Endothelial cell (in vitro differentiated cells): ENCODE measurements around the gene RORC. TPM values are rescaled to one million over a fixed set of nuclear protein-coding genes. Genes with fewer than 3 reads are reported as not detected.

Experiments
- DNase-seq: peaks from one replicate; pipeline ENCODE4 v3.0.0; 2021; ENCODE audit warnings: low spot score
- H3K27ac Mint-ChIP-seq: one replicate; pipeline ENCODE4 v1.8.0; 2021; ENCODE audit warnings: mixed read lengths, inconsistent platforms; ENCODE audit not compliant: unreplicated experiment
- H3K27me3 Mint-ChIP-seq: one replicate; pipeline ENCODE4 v1.8.0; 2021; ENCODE audit warnings: mild to moderate bottlenecking, moderate library complexity, mixed read lengths, inconsistent platforms; ENCODE audit not compliant: unreplicated experiment
- H3K36me3 Mint-ChIP-seq: one replicate; pipeline ENCODE4 v1.8.0; 2021; ENCODE audit warnings: mild to moderate bottlenecking, low read depth, mixed read lengths, inconsistent platforms; ENCODE audit not compliant: unreplicated experiment
- H3K4me1 Mint-ChIP-seq: one replicate; pipeline ENCODE4 v1.8.0; 2021; ENCODE audit warnings: mild to moderate bottlenecking, mixed read lengths, inconsistent platforms; ENCODE audit not compliant: unreplicated experiment
- H3K4me3 Mint-ChIP-seq: one replicate; pipeline ENCODE4 v1.8.0; 2021; ENCODE audit warnings: mild to moderate bottlenecking, mixed read lengths, inconsistent platforms; ENCODE audit not compliant: unreplicated experiment
- H3K9me3 Mint-ChIP-seq: one replicate; pipeline ENCODE4 v1.8.0; 2021; ENCODE audit warnings: mixed read lengths, inconsistent platforms; ENCODE audit not compliant: unreplicated experiment
- total RNA-seq: library from RNA; stranded (reverse); fragmentation: NEBNext Ultra II Directional; extraction: Animal tissue kit (Norgen Biotek cat#: 25700); gene quantifications from one replicate; pipeline ENCODE4 v1.2.1, GENCODE V29; 2021; ENCODE audit not compliant: unreplicated experiment
- TF ChIP-seq, protein P1 (sequence below): fragments of 200-600 bp; sonication (generic); IDR thresholded peaks from one replicate; pipeline ENCODE4 v1.5.0; 2021; ENCODE audit warnings: antibody characterized with exemption; ENCODE audit not compliant: unreplicated experiment

RORC gene
- total RNA-seq, 1 donor from 2014 or later = 1.0 TPM

DNA sequence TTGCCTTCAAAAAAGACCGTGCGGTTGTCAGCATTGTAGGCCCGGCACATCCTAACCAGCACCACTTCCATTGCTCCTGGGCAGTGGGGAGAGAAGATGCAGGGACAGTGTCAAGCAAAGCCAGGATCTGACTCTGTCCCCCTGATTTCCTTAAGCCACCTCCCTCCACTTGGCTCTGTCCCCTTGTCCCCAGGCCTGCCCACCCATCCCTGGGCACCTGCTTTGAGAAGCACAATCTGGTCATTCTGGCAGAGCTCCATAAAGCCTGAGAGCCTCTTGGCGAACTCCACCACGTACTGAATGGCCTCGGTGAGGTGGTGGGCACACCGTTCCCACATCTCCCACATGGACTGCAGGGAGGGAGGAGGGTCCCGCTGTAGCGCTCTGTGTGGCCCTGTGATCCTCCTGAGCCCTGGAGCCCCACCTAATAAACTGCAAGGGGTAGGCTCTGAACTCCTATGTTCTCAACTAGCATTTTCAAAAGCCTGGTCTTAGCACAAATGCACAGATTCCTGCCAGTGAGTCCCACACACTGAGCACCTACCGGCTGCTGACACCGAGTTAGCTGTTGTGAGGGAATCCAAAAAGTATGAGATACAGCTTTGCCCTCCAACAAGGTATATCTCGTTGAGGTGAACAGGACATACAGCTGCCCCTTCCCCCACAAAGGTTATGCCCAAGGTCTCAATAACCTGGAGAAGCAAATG is 18.2 kb downstream of the RORC start:
- no peak for DNase-seq
- no peaks in the 10 kb centered on the region for H3K9me3 Mint-ChIP-seq
- TF ChIP-seq, protein P1, sequence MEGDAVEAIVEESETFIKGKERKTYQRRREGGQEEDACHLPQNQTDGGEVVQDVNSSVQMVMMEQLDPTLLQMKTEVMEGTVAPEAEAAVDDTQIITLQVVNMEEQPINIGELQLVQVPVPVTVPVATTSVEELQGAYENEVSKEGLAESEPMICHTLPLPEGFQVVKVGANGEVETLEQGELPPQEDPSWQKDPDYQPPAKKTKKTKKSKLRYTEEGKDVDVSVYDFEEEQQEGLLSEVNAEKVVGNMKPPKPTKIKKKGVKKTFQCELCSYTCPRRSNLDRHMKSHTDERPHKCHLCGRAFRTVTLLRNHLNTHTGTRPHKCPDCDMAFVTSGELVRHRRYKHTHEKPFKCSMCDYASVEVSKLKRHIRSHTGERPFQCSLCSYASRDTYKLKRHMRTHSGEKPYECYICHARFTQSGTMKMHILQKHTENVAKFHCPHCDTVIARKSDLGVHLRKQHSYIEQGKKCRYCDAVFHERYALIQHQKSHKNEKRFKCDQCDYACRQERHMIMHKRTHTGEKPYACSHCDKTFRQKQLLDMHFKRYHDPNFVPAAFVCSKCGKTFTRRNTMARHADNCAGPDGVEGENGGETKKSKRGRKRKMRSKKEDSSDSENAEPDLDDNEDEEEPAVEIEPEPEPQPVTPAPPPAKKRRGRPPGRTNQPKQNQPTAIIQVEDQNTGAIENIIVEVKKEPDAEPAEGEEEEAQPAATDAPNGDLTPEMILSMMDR = no peak
- no peak overlapping the region for H3K4me3 Mint-ChIP-seq
- peaks cover 4% of the 10 kb centered on the region for H3K36me3 Mint-ChIP-seq
- no peak overlapping the region for H3K27ac Mint-ChIP-seq
- H3K27me3 Mint-ChIP-seq = peaks cover 6% of the 10 kb centered on the region
- peaks cover 35% of the 10 kb centered on the region for H3K4me1 Mint-ChIP-seq

DNA sequence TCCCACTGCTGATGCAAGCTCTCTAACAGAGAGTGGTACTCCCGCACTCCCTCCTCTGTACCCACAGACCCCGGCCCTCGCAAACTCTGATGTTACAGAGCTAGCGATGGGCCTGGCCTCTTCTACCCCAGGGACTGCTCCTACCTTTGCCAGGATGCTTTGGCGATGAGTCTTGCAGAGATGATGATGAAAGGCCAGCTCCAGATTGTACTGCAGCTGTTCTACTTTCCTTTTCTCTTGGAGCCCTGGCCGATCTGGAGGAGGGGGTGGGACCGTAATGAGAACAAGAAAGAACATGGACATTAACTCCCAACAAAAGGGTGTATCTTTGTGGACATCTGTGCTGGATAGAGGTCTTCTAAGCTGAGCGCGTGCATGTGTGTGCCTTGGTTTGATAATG is 20.4 kb downstream of the RORC start:
- TF ChIP-seq, protein P1 = no peak
- no peaks in the 10 kb centered on the region for H3K9me3 Mint-ChIP-seq
- H3K4me1 Mint-ChIP-seq = peaks cover 32% of the 10 kb centered on the region
- H3K27ac Mint-ChIP-seq = no peak overlapping the region
- H3K4me3 Mint-ChIP-seq = no peak overlapping the region
- peaks cover 6% of the 10 kb centered on the region for H3K27me3 Mint-ChIP-seq
- DNase-seq = no peak
- H3K36me3 Mint-ChIP-seq = peaks cover 10% of the 10 kb centered on the region

DNA sequence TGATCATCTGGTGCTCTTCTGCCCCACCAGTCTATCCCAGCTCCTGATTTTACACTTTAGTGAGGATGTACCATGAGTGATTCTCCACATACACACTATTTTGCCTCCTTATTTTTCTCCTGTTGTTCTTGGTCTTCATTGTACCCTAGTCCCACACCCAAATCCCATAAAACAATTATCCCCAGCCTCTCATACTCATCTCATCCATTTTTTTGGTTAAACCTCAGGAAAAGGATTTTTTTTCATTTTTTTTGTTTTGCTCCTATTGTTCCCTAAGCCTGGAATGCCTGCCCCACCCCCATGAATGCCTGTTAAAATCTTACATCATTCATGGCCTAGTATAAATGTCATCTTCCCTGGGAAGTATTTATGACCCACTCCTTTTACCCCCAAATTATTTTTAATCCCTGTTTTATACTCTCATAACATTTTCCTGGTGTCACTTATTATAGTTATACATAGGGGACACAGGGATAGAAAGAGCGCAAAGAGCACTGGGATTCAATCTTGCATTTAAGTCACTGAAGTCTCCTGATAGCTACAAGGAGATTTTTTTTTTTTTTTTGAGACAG is 21.5 kb downstream of the RORC start:
- TF ChIP-seq, protein P1 = no peak
- peaks cover 6% of the 10 kb centered on the region for H3K27me3 Mint-ChIP-seq
- H3K27ac Mint-ChIP-seq = peak overlapping the region; percentile 94
- H3K9me3 Mint-ChIP-seq = no peaks in the 10 kb centered on the region
- no peak for DNase-seq
- peaks cover 10% of the 10 kb centered on the region for H3K36me3 Mint-ChIP-seq
- peaks cover 28% of the 10 kb centered on the region for H3K4me1 Mint-ChIP-seq
- peak overlapping the region; percentile 20 for H3K4me3 Mint-ChIP-seq

DNA sequence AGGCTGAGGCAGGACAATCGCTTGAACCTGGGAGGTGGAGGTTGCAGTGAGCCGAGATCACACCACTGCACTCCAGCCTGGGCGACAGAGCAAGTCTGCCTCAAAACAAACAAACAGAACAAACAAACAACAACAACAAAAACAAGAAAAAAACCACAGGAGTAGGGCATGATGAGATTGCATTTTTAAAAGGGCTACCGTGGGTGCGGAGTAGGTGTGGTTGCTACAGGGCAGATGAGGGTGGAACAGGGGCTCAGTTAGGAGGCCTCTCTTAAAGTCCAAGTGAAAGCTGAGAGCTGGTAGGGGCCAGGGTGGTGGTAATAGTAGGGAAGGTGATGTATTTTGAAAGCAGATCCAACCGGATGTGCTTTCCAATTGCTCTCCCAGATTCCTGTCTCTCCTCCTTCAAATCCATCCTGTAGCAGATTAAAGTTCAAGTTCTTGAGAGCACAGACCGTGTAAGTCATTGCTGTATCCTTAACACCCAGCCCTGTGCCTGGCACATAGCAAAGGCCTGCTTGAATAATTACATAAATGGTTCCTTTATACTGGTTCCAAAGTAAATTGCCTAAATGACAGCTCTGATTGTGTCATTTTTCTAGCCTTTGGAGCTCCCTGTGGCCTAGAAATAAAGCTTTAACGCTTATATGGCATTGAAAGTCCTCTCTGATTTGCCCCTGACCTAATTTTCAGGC is 22.2 kb downstream of the RORC start:
- TF ChIP-seq, protein P1 = no peak
- peaks cover 10% of the 10 kb centered on the region for H3K36me3 Mint-ChIP-seq
- peak overlapping the region; percentile 94 for H3K27ac Mint-ChIP-seq
- H3K9me3 Mint-ChIP-seq = no peaks in the 10 kb centered on the region
- peaks cover 6% of the 10 kb centered on the region for H3K27me3 Mint-ChIP-seq
- no peak for DNase-seq
- H3K4me1 Mint-ChIP-seq = peaks cover 34% of the 10 kb centered on the region
- H3K4me3 Mint-ChIP-seq = no peak overlapping the region

DNA sequence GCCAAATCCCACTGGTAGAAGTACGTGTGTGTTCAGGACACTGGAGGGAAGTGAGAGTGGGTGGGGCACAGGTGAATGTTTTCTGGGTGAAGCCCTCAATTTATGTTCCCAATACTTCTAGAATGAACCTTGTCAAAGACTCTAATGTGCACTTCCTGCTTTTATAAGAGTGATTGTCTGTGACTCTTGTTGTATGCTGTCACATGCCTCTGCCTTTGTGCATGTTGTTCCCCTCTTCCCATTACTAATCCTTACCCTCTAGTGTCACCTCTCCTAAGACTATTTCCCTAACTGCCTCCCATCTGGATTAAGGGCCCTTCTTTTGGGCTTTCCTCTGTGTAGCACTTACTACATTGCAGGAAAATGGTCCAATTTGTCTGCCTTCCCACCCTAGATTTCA is 23.8 kb downstream of the RORC start:
- H3K27me3 Mint-ChIP-seq = peaks cover 8% of the 10 kb centered on the region
- DNase-seq = no peak
- H3K9me3 Mint-ChIP-seq = no peaks in the 10 kb centered on the region
- peaks cover 43% of the 10 kb centered on the region for H3K4me1 Mint-ChIP-seq
- no peak overlapping the region for H3K4me3 Mint-ChIP-seq
- peak overlapping the region; percentile 58 for H3K27ac Mint-ChIP-seq
- peaks cover 10% of the 10 kb centered on the region for H3K36me3 Mint-ChIP-seq
- TF ChIP-seq, protein P1 = no peak
